Kasumi-1 (cell line): ENCODE data around the gene RPS18.
"Not testable (repeated sequence)": the region's sequence is repeated elsewhere in the genome, so short reads cannot be mapped to it uniquely, and the experiment has no call there.

Experiments used
- DNase-seq, 2 experiments: peaks; one replicate each; lab custom pipeline; 2025; lab: John Stamatoyannopoulos, UW

The RPS18 gene

GRCh38 chr6:33272275-33273128 lies 627 bp downstream of the RPS18 start:
- no peak for DNase-seq

GRCh38 chr6:33273129-33273923 lies 1.5 kb downstream of the RPS18 start:
- no peak for DNase-seq

- DNase-seq = no peak
Measured at GRCh38 chr6:33273924-33274902, 2.3 kb downstream of the RPS18 start.

GRCh38 chr6:33275795-33276580 lies 4.1 kb downstream of the RPS18 start:
- not testable (repeated sequence) for DNase-seq

- peak in 1 of 2 experiments; percentile 46 for DNase-seq
Measured at GRCh38 chr6:33276581-33276863, 4.6 kb downstream of the RPS18 start.

GRCh38 chr6:33276864-33277662 lies 5.2 kb downstream of the RPS18 start, which contains the start of gene B3GALT4:
Gene B3GALT4, plus strand, starts transcription at chr6:33277123. Its CDS starts 297 bp downstream, at chr6:33277420.
- DNase-seq = peak; percentile 69 to 78

GRCh38 chr6:33277663-33278391 lies 6.0 kb downstream of the RPS18 start:
- DNase-seq = no peak

- no peak for DNase-seq
Measured at GRCh38 chr6:33278392-33278741, 6.5 kb downstream of the RPS18 start.

- DNase-seq = no peak
Measured at GRCh38 chr6:33278810-33279209, 6.9 kb downstream of the RPS18 start.

GRCh38 chr6:33279257-33279695 lies 7.4 kb downstream of the RPS18 start:
- no peak for DNase-seq

- peak; percentile 74 to 75 for DNase-seq
Measured at GRCh38 chr6:33279971-33280511, 8.2 kb downstream of the RPS18 start.

- DNase-seq = no peak
Measured at GRCh38 chr6:33280539-33280938, 8.7 kb downstream of the RPS18 start.

- not testable (repeated sequence) for DNase-seq
Measured at GRCh38 chr6:33285214-33285613, 13.3 kb downstream of the RPS18 start.

- DNase-seq = no peak
Measured at GRCh38 chr6:33286946-33287914, 15.4 kb downstream of the RPS18 start.

- DNase-seq = no peak
Measured at GRCh38 chr6:33288141-33288920, 16.5 kb downstream of the RPS18 start.

- DNase-seq = peak; percentile 98
Measured at GRCh38 chr6:33288921-33289783, 17.3 kb downstream of the RPS18 start, which contains the start of the genes PFDN6 and WDR46. Gene PFDN6, plus strand, starts transcription at chr6:33289601. Its CDS starts 256 bp downstream, at chr6:33289857. Gene WDR46, minus strand, starts transcription at chr6:33289239. Its CDS starts 69 bp downstream, at chr6:33289170.
